Measurements from ENCODE around the gene TMPO. TPM values are rescaled to one million over a fixed set of nuclear protein-coding genes. Genes with fewer than 3 reads are reported as not detected.

The TMPO gene
- total and polyA plus RNA-seq, 2 of the 4 experiments (the other 2 are of a cell fraction): 30.0 to 62.0 TPM

DNA sequence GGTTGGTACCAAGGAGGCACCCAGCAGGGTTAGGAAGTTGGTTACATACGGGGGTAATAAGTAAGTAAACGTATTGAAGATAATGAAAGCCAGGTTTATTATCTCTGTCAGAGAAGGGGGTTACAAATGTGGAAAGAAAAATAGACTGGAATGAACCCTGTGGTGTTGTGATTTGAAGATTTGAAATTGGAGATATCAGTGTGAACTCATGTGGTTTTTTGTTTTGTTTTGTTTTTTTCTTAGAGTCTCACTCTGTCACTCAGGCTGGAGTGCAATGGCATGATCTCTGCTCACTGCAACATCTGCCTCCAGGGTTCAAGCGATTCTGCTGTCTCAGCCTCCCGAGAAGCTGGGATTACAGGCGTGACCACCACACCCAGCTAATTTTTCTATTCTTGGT lies 64.0 kb downstream of the TMPO start:
- no peaks in the 10 kb centered on the region for H3K9me1 ChIP-seq (ENCODE audit: insufficient read depth, low read length)
- dilution Hi-C loops (cut with HindIII; ENCODE audit: low sequenced_read_pairs, unreplicated experiment) (no loop called here), in situ Hi-C loops (cut with MboI; ENCODE audit: low sequenced_read_pairs) (no loop called here), intact Hi-C loops (cut with micrococcal nuclease) (no loop called here)
- 45% methylated on average over 2 of the region's 5 CpGs; no CpG with 5 or more reads in 1 of the 2 experiments for WGBS, 2 experiments (ENCODE audit: extremely low coverage in 2 of 2, insufficient read length in 1 of 2)
- H3K14ac ChIP-seq (replicated peaks; ENCODE audit: low read depth, low read length): no peak overlapping the region
- H3K4me3 ChIP-seq (ENCODE audit: insufficient read depth, low read depth, low read length): no peak overlapping the region
- H2BK5ac ChIP-seq (ENCODE audit: low read depth, low read length, poor library complexity, severe bottlenecking): no peak overlapping the region
- no peaks in the 10 kb centered on the region for H3K27me3 ChIP-seq (ENCODE audit: control insufficient read depth, insufficient read depth, low read length)
- H4K8ac ChIP-seq (ENCODE audit: low read depth in 2 of 2, low read length in 2 of 2): no peak overlapping the region
- no peaks in the 10 kb centered on the region for H3K36me3 ChIP-seq (ENCODE audit: control insufficient read depth, insufficient read depth, low read length)
- no peak overlapping the region for H2AK5ac ChIP-seq (ENCODE audit: low read depth, low read length)
- no TSS peak for BruUV-seq (replicated peaks)
- H4K5ac ChIP-seq (ENCODE audit: low read depth, low read length): no peak overlapping the region
- DNase-seq (no peak), ATAC-seq (ENCODE audit: low read depth) (no peak)
- H3K9ac ChIP-seq (ENCODE audit: low read depth, low read length): no peak overlapping the region
- ChIA-PET POLR2A (ENCODE audit: unreplicated experiment) (no interaction called here), CTCF (no interaction called here)
- no peaks in the 10 kb centered on the region for H3K9me3 ChIP-seq (ENCODE audit: control insufficient read depth, insufficient read depth, low read length)
- no peak overlapping the region for H3K4me2 ChIP-seq (ENCODE audit: low read depth, low read length)
- H3K27ac ChIP-seq (ENCODE audit: insufficient read depth, low read length): no peak overlapping the region
- TF ChIP-seq POLR2A (IDR thresholded peaks at IDR 0.05; ENCODE audit: low read depth, low read length): no peak
- TF ChIP-seq FOS (IDR thresholded peaks at IDR 0.05; ENCODE audit: low read depth, low read length): no peak
- no peak for TF ChIP-seq RFX5 (IDR thresholded peaks at IDR 0.05; ENCODE audit: low read depth, low read length)
- TF ChIP-seq, protein P1, sequence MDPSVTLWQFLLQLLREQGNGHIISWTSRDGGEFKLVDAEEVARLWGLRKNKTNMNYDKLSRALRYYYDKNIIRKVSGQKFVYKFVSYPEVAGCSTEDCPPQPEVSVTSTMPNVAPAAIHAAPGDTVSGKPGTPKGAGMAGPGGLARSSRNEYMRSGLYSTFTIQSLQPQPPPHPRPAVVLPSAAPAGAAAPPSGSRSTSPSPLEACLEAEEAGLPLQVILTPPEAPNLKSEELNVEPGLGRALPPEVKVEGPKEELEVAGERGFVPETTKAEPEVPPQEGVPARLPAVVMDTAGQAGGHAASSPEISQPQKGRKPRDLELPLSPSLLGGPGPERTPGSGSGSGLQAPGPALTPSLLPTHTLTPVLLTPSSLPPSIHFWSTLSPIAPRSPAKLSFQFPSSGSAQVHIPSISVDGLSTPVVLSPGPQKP (IDR thresholded peaks at IDR 0.05; ENCODE audit: borderline replicate concordance, low read depth, low read length): no peak
- TF ChIP-seq, protein P2, sequence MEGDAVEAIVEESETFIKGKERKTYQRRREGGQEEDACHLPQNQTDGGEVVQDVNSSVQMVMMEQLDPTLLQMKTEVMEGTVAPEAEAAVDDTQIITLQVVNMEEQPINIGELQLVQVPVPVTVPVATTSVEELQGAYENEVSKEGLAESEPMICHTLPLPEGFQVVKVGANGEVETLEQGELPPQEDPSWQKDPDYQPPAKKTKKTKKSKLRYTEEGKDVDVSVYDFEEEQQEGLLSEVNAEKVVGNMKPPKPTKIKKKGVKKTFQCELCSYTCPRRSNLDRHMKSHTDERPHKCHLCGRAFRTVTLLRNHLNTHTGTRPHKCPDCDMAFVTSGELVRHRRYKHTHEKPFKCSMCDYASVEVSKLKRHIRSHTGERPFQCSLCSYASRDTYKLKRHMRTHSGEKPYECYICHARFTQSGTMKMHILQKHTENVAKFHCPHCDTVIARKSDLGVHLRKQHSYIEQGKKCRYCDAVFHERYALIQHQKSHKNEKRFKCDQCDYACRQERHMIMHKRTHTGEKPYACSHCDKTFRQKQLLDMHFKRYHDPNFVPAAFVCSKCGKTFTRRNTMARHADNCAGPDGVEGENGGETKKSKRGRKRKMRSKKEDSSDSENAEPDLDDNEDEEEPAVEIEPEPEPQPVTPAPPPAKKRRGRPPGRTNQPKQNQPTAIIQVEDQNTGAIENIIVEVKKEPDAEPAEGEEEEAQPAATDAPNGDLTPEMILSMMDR (conservative IDR thresholded peaks at IDR 0.05; ENCODE audit: low read depth, low read length): no peak
- TF ChIP-seq BHLHE40 (IDR thresholded peaks at IDR 0.05; ENCODE audit: low read depth, low read length): no peak
- no peak for TF ChIP-seq RCOR1 (IDR thresholded peaks at IDR 0.05; ENCODE audit: insufficient replicate concordance, low read length)
- no peak for TF ChIP-seq USF2 (IDR thresholded peaks at IDR 0.05; ENCODE audit: low read depth, low read length)
- no peak for TF ChIP-seq NFE2L2 (IDR thresholded peaks at IDR 0.05; ENCODE audit: low read depth, low read length)
- no peak for TF ChIP-seq RAD21 (IDR thresholded peaks at IDR 0.05; ENCODE audit: low read length)
- no peak for TF ChIP-seq CHD1 (IDR thresholded peaks at IDR 0.05; ENCODE audit: low read depth, low read length)
- TF ChIP-seq SMC3 (IDR thresholded peaks at IDR 0.05; ENCODE audit: low read depth, low read length): no peak
- TF ChIP-seq CEBPB (IDR thresholded peaks at IDR 0.05; ENCODE audit: low read depth, low read length): no peak
- no peak for TF ChIP-seq MAFK (IDR thresholded peaks at IDR 0.05; ENCODE audit: low read depth, low read length)
- no peak for TF ChIP-seq MXI1 (IDR thresholded peaks at IDR 0.05; ENCODE audit: borderline replicate concordance, low read depth, low read length)
- no peaks in the 10 kb centered on the region for H4K20me1 ChIP-seq (ENCODE audit: insufficient read depth, low read length)
- no peaks in the 10 kb centered on the region for H3K79me1 ChIP-seq (ENCODE audit: low read depth in 1 of 2, low read length in 2 of 2)
- H3K23ac ChIP-seq (ENCODE audit: low read depth, low read length): no peak overlapping the region
- H2BK15ac ChIP-seq (ENCODE audit: low read depth, low read length): no peak overlapping the region
- H3K56ac ChIP-seq (ENCODE audit: extremely low read depth, insufficient read depth, low read length): no peak overlapping the region
- no peak overlapping the region for H2AK9ac ChIP-seq (replicated peaks; ENCODE audit: low read depth, low read length, poor library complexity)
- no peak overlapping the region for H2BK20ac ChIP-seq (ENCODE audit: low read depth, low read length)
- H3K18ac ChIP-seq (ENCODE audit: low read depth, low read length): no peak overlapping the region
- H2BK120ac ChIP-seq (ENCODE audit: low read depth, low read length): no peak overlapping the region
- no peak overlapping the region for H4K91ac ChIP-seq (ENCODE audit: insufficient read depth, low read depth, low read length)
- no peaks in the 10 kb centered on the region for H3K4me1 ChIP-seq (ENCODE audit: control insufficient read depth, insufficient read depth, low read length)
- no peak overlapping the region for H2AFZ ChIP-seq (replicated peaks; ENCODE audit: low read length, poor library complexity)
- H3K4ac ChIP-seq (ENCODE audit: low read depth, low read length): no peak overlapping the region
